Colonic mucosa (tissue), 4 donors: ENCODE data around the gene MTA3. TPM values are rescaled to one million over a fixed set of nuclear protein-coding genes. Genes with fewer than 3 reads are reported as not detected.
"Not testable (repeated sequence)": the region's sequence is repeated elsewhere in the genome, so short reads cannot be mapped to it uniquely, and the experiment has no call there.

Experiments used
- DNase-seq: peaks from one replicate; pipeline ENCODE4 v3.0.0-alpha.2; 2020
- H3K27ac ChIP-seq: fragments of 200-600 bp; one replicate; pipeline ENCODE4 v1.8.0; 2021
- H3K27me3 ChIP-seq: fragments of 200-600 bp; one replicate; pipeline ENCODE4 v1.8.0; 2021
- H3K36me3 ChIP-seq: fragments of 200-600 bp; one replicate; pipeline ENCODE4 v1.8.0; 2021
- H3K4me1 ChIP-seq: fragments of 200-600 bp; one replicate; pipeline ENCODE4 v1.8.0; 2021; ENCODE audit warnings: mild to moderate bottlenecking
- H3K4me3 ChIP-seq: fragments of 200-600 bp; one replicate; pipeline ENCODE4 v1.8.0; 2021
- H3K9ac ChIP-seq, 2 donors: one replicate each; pipeline ENCODE4 v1.7.0; 2013; ENCODE audit warnings: control low read depth in 2 of 2, low read depth in 2 of 2, low read length in 2 of 2
- H3K9me3 ChIP-seq: fragments of 200-600 bp; one replicate; pipeline ENCODE4 v1.8.0; 2021
- intact Hi-C: fragments of 100-400 bp; cut with DNase I; formaldehyde crosslinking; loops from one replicate; pipeline ENCODE4 v1.14.1; 2022
- total RNA-seq, 2 donors: library from RNA; stranded (reverse); fragmentation: NEBNext Ultra II Directional in 1 of 2; extraction: Animal tissue kit (Norgen Biotek cat#: 25700) in 1 of 2; gene quantifications; one replicate each; pipeline ENCODE4 v1.2.1, GENCODE V29; 2021
- TF ChIP-seq, protein P1 (sequence below): fragments of 200-600 bp; IDR thresholded peaks from one replicate; pipeline ENCODE4 v1.8.0; 2022; ENCODE audit warnings: antibody characterized with exemption, mild to moderate bottlenecking
- donor health status: healthy.
- donor health status: DM: no; HTN: no; CAD: no.
- donor health status: DM: no; HTN: no; CAD: no.

Gene MTA3
- total RNA-seq, 2 donors from 2014 or later, result 41.4 to 46.2 TPM

DNA sequence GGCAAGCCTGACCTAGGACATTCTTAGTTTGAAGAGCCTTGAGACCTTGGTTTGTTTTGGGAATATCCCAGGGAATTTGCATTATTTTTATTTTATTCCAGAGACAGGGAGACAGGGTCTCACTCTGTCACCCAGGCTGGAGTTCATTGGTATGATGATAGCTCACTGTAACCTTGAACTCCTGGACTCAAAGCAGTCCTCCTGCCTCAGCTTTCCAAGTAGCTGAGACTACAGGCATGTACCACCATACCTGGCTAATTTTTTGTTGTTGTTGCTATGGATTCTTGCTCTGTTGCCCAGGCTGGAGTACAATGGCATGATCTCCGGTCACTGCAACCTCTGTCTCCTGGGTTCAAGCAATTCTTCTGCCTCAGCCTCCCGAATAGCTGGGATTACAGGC lies 4.8 kb downstream of the MTA3 start:
- TF ChIP-seq, protein P1, sequence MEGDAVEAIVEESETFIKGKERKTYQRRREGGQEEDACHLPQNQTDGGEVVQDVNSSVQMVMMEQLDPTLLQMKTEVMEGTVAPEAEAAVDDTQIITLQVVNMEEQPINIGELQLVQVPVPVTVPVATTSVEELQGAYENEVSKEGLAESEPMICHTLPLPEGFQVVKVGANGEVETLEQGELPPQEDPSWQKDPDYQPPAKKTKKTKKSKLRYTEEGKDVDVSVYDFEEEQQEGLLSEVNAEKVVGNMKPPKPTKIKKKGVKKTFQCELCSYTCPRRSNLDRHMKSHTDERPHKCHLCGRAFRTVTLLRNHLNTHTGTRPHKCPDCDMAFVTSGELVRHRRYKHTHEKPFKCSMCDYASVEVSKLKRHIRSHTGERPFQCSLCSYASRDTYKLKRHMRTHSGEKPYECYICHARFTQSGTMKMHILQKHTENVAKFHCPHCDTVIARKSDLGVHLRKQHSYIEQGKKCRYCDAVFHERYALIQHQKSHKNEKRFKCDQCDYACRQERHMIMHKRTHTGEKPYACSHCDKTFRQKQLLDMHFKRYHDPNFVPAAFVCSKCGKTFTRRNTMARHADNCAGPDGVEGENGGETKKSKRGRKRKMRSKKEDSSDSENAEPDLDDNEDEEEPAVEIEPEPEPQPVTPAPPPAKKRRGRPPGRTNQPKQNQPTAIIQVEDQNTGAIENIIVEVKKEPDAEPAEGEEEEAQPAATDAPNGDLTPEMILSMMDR, result no peak
- Histone ChIP-seq H3K4me1 (peaks cover 5% of the 10 kb centered on the region), H3K4me3 (no peak overlapping the region), H3K27ac (no peak overlapping the region), H3K9ac (no peak overlapping the region), H3K9me3 (no peaks in the 10 kb centered on the region), H3K27me3 (no peaks in the 10 kb centered on the region), H3K36me3 (peaks cover 5% of the 10 kb centered on the region)
- no peak for DNase-seq
- intact Hi-C loops, result no loop called here

DNA sequence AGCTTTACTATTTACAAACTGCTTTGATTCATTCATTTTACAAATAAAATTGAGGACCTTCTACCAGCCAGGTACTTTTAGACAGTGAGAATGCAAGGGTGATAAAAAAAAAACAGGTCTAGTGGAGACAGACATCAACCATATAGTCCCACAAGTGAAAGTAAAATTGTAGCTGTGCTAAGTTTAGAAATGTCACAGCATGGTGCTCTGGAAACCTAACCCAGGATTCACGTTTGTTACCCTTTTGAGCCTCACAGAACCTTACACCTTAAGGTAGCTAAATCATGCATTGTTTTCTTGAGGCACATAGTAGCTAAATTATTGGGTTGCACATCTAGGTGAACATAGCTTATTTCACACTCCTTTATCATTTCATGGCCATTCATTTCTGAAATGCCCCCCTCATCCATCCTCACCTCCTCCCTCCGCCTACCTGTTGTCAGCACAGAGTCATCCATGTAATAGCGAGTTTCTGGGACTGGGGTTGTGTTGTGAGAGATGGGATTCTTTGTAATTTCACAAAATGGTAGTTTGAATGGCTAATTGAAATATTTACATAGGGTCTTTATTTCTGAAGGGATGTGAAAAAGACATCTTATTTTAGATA lies 7.1 kb downstream of the MTA3 start:
- no peak overlapping the region for H3K9ac ChIP-seq
- no peak overlapping the region for H3K4me3 ChIP-seq
- H3K4me1 ChIP-seq, result no peaks in the 10 kb centered on the region
- no peaks in the 10 kb centered on the region for H3K27me3 ChIP-seq
- TF ChIP-seq, protein P1, result no peak
- H3K9me3 ChIP-seq, result no peaks in the 10 kb centered on the region
- DNase-seq, result no peak
- intact Hi-C loops, result no loop called here
- peaks cover 5% of the 10 kb centered on the region for H3K36me3 ChIP-seq
- H3K27ac ChIP-seq, result no peak overlapping the region

DNA sequence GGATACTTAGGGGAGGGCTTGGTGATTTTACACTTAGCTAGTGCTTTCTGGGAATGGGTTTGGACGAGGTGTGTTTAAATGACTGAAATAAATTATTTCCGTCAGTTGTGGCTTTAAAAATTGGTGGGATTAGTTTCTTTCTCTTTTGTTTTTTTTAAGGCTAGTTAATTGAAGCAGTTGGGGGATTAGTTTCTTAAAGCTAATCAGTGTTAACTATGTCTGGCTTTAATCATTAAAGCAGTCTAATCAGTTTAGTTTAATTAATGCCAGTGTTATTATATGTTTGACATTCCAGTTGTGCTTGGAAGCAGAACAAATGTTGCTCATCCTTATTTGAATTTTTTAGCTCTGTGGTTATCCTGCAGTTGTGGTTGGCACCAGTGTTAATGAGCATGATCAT lies 10.2 kb downstream of the MTA3 start:
- DNase-seq, result no peak
- Histone ChIP-seq H3K4me3 (no peak overlapping the region), H3K27me3 (no peaks in the 10 kb centered on the region), H3K9me3 (no peaks in the 10 kb centered on the region), H3K27ac (no peak overlapping the region), H3K9ac (no peak overlapping the region), H3K4me1 (no peaks in the 10 kb centered on the region), H3K36me3 (peaks cover 5% of the 10 kb centered on the region)
- TF ChIP-seq, protein P1, result no peak
- intact Hi-C loops, result no loop called here

DNA sequence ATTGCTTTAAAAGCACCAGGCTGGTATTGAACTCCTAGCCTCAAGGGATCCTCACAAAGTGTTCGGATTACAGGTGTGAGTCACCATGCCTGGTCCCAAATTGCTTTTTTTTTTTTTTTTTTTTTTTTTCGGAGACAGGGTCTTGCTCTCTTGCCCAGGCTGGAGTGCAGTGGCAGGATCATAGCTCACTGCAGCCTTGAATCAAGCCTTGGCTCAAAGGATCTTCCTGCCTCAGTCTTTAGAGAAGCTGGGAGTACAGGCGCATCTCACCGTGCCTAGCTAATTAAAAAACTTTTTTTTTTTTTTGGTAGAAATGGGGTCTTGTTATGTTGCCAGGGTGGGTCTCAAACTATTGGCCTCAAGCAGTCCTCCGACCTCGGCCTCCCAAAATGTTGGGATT lies 12.8 kb downstream of the MTA3 start:
- no peak overlapping the region for H3K27ac ChIP-seq
- no peaks in the 10 kb centered on the region for H3K4me1 ChIP-seq
- no peaks in the 10 kb centered on the region for H3K9me3 ChIP-seq
- TF ChIP-seq, protein P1, result no peak
- H3K27me3 ChIP-seq, result no peaks in the 10 kb centered on the region
- H3K36me3 ChIP-seq, result no peaks in the 10 kb centered on the region
- H3K4me3 ChIP-seq, result no peak overlapping the region
- intact Hi-C loops, result no loop called here
- no peak overlapping the region for H3K9ac ChIP-seq
- DNase-seq, result no peak

DNA sequence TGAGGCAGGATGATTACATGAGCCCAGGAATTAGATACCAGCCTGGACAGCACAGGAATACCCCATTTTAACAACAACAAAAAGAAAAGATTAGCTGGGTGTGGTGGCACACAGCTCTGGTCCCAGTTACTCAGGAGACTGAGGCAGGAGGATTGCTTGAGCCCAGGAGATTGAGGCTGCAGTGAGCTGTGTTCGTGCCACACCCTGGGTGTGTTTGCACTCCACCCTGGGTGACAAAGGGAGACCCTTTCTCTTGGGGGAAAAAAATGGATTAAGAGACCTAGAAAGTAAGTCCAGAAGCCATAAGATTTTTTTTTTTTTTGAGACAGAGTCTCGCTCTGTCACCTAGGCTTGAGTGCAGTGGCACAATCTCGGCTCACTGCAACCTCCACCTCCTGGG lies 16.2 kb downstream of the MTA3 start:
- H3K4me3 ChIP-seq, DNase-seq, intact Hi-C loops, H3K4me1 ChIP-seq, H3K27me3 ChIP-seq, H3K27ac ChIP-seq, H3K36me3 ChIP-seq, H3K9me3 ChIP-seq, H3K9ac ChIP-seq: not testable (repeated sequence)

DNA sequence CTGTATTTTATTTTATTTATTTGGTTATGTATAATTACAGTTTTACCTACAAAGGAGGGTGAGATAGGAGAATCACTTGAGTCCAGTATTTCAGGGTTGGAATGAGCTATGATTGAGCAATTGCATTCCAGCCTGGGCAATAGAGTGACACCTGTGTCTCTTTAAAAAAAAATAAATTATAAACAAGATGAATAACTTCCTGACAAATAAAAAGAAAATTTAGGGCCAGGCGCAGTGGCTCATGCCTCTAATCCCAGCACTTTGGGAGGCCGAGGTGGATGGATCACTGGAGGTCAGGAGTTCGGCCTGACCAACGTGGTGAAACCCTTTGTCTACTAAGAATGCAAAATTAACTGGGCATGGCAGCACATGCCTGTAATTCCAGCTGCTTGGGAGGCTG lies 17.3 kb downstream of the MTA3 start:
- H3K27ac ChIP-seq, result no peak overlapping the region
- no peaks in the 10 kb centered on the region for H3K4me1 ChIP-seq
- H3K36me3 ChIP-seq, result no peaks in the 10 kb centered on the region
- H3K9me3 ChIP-seq, result no peaks in the 10 kb centered on the region
- no peak for DNase-seq
- no peaks in the 10 kb centered on the region for H3K27me3 ChIP-seq
- TF ChIP-seq, protein P1, result no peak
- no peak overlapping the region for H3K9ac ChIP-seq
- H3K4me3 ChIP-seq, result no peak overlapping the region
- intact Hi-C loops, result no loop called here
